GM23338 (cell line): ENCODE measurements around the gene GFRA1.

Experiments used
- CTCF ChIP-seq, 2 experiments: fragments of 200-600 bp in 1 of 2; sonication (generic) in 1 of 2; conservative IDR thresholded peaks; 2 replicates each; pipeline versions ENCODE4 v1.5.1 to v1.6.1; 2016 to 2017; ENCODE audit warnings: antibody characterized with exemption in 2 of 2, low read depth in 2 of 2, mild to moderate bottlenecking in 2 of 2, moderate library complexity in 1 of 2
- STAT1 ChIP-seq: IDR thresholded peaks from one replicate; pipeline ENCODE4 v1.6.1; 2016; ENCODE audit warnings: antibody characterized with exemption; ENCODE audit not compliant: unreplicated experiment
- TF ChIP-seq, protein P1 (sequence below): IDR thresholded peaks from 2 replicates; pipeline ENCODE4 v1.6.1; 2016; ENCODE audit warnings: antibody characterized with exemption

- no peak for TF ChIP-seq CTCF (conservative IDR thresholded peaks at IDR 0.05; ENCODE audit: low read depth in 2 of 2)
- TF ChIP-seq STAT1 = no peak
- TF ChIP-seq, protein P1, sequence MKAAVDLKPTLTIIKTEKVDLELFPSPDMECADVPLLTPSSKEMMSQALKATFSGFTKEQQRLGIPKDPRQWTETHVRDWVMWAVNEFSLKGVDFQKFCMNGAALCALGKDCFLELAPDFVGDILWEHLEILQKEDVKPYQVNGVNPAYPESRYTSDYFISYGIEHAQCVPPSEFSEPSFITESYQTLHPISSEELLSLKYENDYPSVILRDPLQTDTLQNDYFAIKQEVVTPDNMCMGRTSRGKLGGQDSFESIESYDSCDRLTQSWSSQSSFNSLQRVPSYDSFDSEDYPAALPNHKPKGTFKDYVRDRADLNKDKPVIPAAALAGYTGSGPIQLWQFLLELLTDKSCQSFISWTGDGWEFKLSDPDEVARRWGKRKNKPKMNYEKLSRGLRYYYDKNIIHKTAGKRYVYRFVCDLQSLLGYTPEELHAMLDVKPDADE = no peak
Observed at GRCh38 chr10:116014326-116014725, 258.7 kb downstream of the GFRA1 start.
